Measurements from ENCODE around the gene HYPK. TPM values are rescaled to one million over a fixed set of nuclear protein-coding genes. Genes with fewer than 3 reads are reported as not detected.

The HYPK gene
- total and polyA plus RNA-seq, 10 donors, result 2.4 to 35.8 (median 9.4) TPM

DNA sequence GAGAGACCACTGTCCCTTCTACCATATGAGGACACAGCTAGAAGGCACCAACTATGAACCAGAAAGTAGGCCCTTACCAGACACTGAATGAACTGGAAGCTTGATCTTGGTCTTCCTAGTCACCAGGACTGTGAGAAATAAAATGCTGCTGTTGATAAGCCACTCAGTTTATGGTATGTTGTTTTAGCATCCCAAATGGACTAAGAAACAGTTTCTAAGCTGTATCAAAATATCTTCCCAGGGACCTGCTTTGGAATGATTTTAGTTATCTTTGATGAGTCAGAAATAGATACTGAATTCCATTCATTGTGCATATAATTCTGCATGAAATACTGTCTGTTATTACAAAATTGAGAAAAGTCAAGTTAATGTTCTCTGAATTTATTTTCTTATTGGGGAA lies 45.0 kb downstream of the HYPK start:
- H3K36me3 ChIP-seq, result peaks cover 0 to 83% (median 7%) of the 10 kb centered on the region in 6 donors
- intact Hi-C loops (cut with DNase I; ENCODE audit: low total_unique reads), result no loop called here
- H3K27me3 ChIP-seq (replicated peaks in 1 of 7), result no peaks in the 10 kb centered on the region
- TF ChIP-seq POLR2AphosphoS5 (IDR thresholded peaks at IDR 0.05), result no peak
- TF ChIP-seq POLR2A (IDR thresholded peaks at IDR 0.05), result no peak
- TF ChIP-seq, protein P1, sequence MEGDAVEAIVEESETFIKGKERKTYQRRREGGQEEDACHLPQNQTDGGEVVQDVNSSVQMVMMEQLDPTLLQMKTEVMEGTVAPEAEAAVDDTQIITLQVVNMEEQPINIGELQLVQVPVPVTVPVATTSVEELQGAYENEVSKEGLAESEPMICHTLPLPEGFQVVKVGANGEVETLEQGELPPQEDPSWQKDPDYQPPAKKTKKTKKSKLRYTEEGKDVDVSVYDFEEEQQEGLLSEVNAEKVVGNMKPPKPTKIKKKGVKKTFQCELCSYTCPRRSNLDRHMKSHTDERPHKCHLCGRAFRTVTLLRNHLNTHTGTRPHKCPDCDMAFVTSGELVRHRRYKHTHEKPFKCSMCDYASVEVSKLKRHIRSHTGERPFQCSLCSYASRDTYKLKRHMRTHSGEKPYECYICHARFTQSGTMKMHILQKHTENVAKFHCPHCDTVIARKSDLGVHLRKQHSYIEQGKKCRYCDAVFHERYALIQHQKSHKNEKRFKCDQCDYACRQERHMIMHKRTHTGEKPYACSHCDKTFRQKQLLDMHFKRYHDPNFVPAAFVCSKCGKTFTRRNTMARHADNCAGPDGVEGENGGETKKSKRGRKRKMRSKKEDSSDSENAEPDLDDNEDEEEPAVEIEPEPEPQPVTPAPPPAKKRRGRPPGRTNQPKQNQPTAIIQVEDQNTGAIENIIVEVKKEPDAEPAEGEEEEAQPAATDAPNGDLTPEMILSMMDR (IDR thresholded peaks at IDR 0.05 in 8 of 11, conservative IDR thresholded peaks at IDR 0.05 in 3 of 11), result no peak
- H3K4me3 ChIP-seq, result no peak overlapping the region
- H3K9me3 ChIP-seq, result no peaks in the 10 kb centered on the region
- no peak for DNase-seq
- H3K4me1 ChIP-seq, result no peaks in the 10 kb centered on the region
- no peak overlapping the region for H3K27ac ChIP-seq

DNA sequence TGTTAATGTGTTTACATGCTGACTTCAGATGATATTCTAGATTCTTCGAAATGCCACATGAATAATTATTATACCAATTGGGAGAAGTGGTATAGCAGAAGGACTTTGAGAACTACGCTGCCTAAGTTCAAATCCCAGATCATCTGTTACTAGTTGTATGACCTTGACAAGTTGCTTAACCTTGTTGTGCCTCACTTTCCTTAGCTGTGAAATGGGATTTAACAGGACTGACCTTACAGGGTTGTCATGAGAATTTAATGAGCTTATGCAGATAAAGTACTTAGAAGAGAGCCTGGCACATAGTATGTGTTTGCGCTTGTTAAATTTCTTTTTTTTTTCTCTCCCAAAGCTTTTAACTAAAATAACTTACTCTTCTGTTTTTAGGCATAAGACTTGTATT lies 50.9 kb downstream of the HYPK start:
- Histone ChIP-seq H3K36me3 (peaks cover 0 to 92% (median 17%) of the 10 kb centered on the region in 6 donors), H3K27ac (no peak overlapping the region), H3K27me3 (replicated peaks in 1 of 7) (no peaks in the 10 kb centered on the region), H3K4me1 (no peaks in the 10 kb centered on the region), H3K4me3 (no peak overlapping the region), H3K9me3 (no peaks in the 10 kb centered on the region)
- WGBS, 5 donors, result 94 to 99% (median 98%) methylated on average over 3 of the region's 3 CpGs
- DNase-seq, result no peak
- intact Hi-C loops (cut with DNase I; ENCODE audit: low total_unique reads), result no loop called here
- TF ChIP-seq POLR2AphosphoS5 (IDR thresholded peaks at IDR 0.05) (no peak), POLR2A (IDR thresholded peaks at IDR 0.05) (no peak)
- TF ChIP-seq, protein P1 (IDR thresholded peaks at IDR 0.05 in 8 of 11, conservative IDR thresholded peaks at IDR 0.05 in 3 of 11), result no peak

DNA sequence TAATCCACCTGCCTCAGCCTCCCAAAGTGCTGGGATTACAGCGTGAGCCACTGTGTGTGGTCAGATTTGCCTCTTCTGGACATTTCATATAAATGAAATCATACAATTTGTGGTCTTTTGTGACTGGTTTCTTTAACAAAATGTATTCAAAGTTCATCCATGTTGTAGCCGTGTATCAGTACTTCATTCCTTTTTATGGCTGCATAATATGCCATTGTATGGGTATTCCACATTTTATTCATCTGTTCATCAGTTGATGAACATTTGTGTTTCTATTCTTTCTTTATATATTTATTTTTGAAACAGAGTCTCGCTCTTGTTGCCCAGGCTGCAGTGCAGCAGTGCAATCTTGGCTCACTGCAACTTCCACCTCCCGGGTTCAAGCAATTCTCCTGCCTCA lies 52.2 kb downstream of the HYPK start:
- H3K27ac ChIP-seq, result no peak overlapping the region
- H3K4me3 ChIP-seq, result no peak overlapping the region
- no peaks in the 10 kb centered on the region for H3K9me3 ChIP-seq
- no peak for DNase-seq
- intact Hi-C loops (cut with DNase I; ENCODE audit: low total_unique reads), result no loop called here
- no peaks in the 10 kb centered on the region for H3K4me1 ChIP-seq
- no peak for TF ChIP-seq POLR2A (IDR thresholded peaks at IDR 0.05)
- H3K27me3 ChIP-seq (replicated peaks in 1 of 7), result no peaks in the 10 kb centered on the region
- peaks cover 0 to 92% (median 17%) of the 10 kb centered on the region in 6 donors for H3K36me3 ChIP-seq
- 95 to 100% (median 99%) methylated on average over 4 of the region's 4 CpGs for WGBS, 5 donors

Small RNA genes lying within 50 kb of the gene (microRNA-seq; reads per million reads assigned to microRNA genes)
- gene MIR1282, result 0 reads per million in 3 donors

Small RNA genes lying within 50 kb of the gene (small RNA-seq; reads per million reads assigned to genes)
- gene MIR1282, result 0 reads per million in 4 donors

Other genes starting within 250 kb of the HYPK start
- 10 to 100 TPM in 6 of 7 donors, 1 to 10 TPM in 1; 9.7 to 62.0 (median 43.7) TPM for gene PPIP5K1, start 210.4 kb upstream of the HYPK start, total RNA-seq
- gene PPIP5K1, start 210.4 kb upstream of the HYPK start, polyA plus RNA-seq, result 1 to 10 TPM; 4.5 to 8.2 (median 7.4) TPM
- not detected for gene CKMT1B, start 206.6 kb upstream of the HYPK start, total RNA-seq
- gene CKMT1B, start 206.6 kb upstream of the HYPK start, polyA plus RNA-seq, result under 1 TPM; 0.06 to 0.28 (median 0.21) TPM
- 1 to 10 TPM in 1 of 7 donors, under 1 TPM in 6; 0.37 to 1.2 (median 0.79) TPM for gene STRC, start 181.8 kb upstream of the HYPK start, total RNA-seq
- gene STRC, start 181.8 kb upstream of the HYPK start, polyA plus RNA-seq, result 1 to 10 TPM in 1 of 3 donors, under 1 TPM in 2; 0.41 to 1.9 (median 0.90) TPM
- gene CATSPER2, start 151.8 kb upstream of the HYPK start, total RNA-seq, result 10 to 100 TPM in 2 of 7 donors, 1 to 10 TPM in 5; 4.3 to 10.9 (median 8.2) TPM
- gene CATSPER2, start 151.8 kb upstream of the HYPK start, polyA plus RNA-seq, result 1 to 10 TPM; 2.8 to 9.7 (median 8.6) TPM
- under 1 TPM in 2 of 7 donors, not detected in 5; 0.19 to 0.58 TPM for gene CKMT1A, start 106.7 kb upstream of the HYPK start, total RNA-seq
- gene CKMT1A, start 106.7 kb upstream of the HYPK start, polyA plus RNA-seq, result not detected
- 100 to 1,000 TPM; 116 to 311 (median 263) TPM for gene PDIA3, start 54.2 kb upstream of the HYPK start, total RNA-seq
- gene PDIA3, start 54.2 kb upstream of the HYPK start, polyA plus RNA-seq, result 100 to 1,000 TPM; 104 to 152 (median 125) TPM
- gene ELL3, start 23.6 kb upstream of the HYPK start, total RNA-seq, result 1 to 10 TPM; 1.7 to 9.8 (median 3.0) TPM
- 10 to 100 TPM in 1 of 3 donors, 1 to 10 TPM in 2; 5.1 to 44.4 (median 6.0) TPM for gene ELL3, start 23.6 kb upstream of the HYPK start, polyA plus RNA-seq
- 1,000 to 10,000 TPM in 1 of 7 donors, 100 to 1,000 TPM in 6; 566 to 1,001 (median 658) TPM for gene SERF2, start 8.3 kb upstream of the HYPK start, total RNA-seq
- 1,000 to 10,000 TPM; 1,442 to 2,199 (median 1,832) TPM for gene SERF2, start 8.3 kb upstream of the HYPK start, polyA plus RNA-seq
- gene SERINC4, start 379 bp upstream of the HYPK start, total RNA-seq, result not detected
- under 1 TPM; 0.09 to 0.29 (median 0.24) TPM for gene SERINC4, start 379 bp upstream of the HYPK start, polyA plus RNA-seq
- 10 to 100 TPM; 15.2 to 18.8 (median 16.7) TPM for gene MFAP1, start 24.1 kb downstream of the HYPK start, total RNA-seq
- 10 to 100 TPM in 2 of 3 donors, 1 to 10 TPM in 1; 7.9 to 14.9 (median 12.1) TPM for gene MFAP1, start 24.1 kb downstream of the HYPK start, polyA plus RNA-seq
- gene WDR76, start 26.4 kb downstream of the HYPK start, total RNA-seq, result 10 to 100 TPM in 1 of 7 donors, 1 to 10 TPM in 6; 4.7 to 16.3 (median 6.8) TPM
- 1 to 10 TPM; 1.5 to 5.2 (median 2.7) TPM for gene WDR76, start 26.4 kb downstream of the HYPK start, polyA plus RNA-seq

Data from spleen (tissue), 11 donors.